K562 treated with DMSO at 1 percent for 48 hours (cell line): ENCODE data around the gene TBC1D26. TPM values are rescaled to one million over a fixed set of nuclear protein-coding genes. Genes with fewer than 3 reads are reported as not detected.

Experiments used
- total RNA-seq: library from RNA; unstranded; fragments of 300-600 nt; gene quantifications from 2 replicates; pipeline ENCODE4 v1.2.3, GENCODE V29; 2022; ENCODE audit warnings: low replicate concordance; ENCODE audit errors: extremely low read depth

The TBC1D26 gene
- not detected in 2 replicates for total RNA-seq

GRCh38 chr17:15731900-15732299, at the start of gene TBC1D26:
TBC1D26 (plus strand) TSS chr17:15732283; CDS start chr17:15735349, 3,066 bp downstream.

GRCh38 chr17:15683824-15684478, 48.1 kb upstream of the TBC1D26 start, which contains the start of gene TRIM16:
TRIM16 (minus strand) TSS chr17:15684311; CDS start chr17:15651609, 32,702 bp downstream.

GRCh38 chr17:15699413-15699924, 32.6 kb upstream of the TBC1D26 start, which contains the start of gene ZNF286A:
ZNF286A (plus strand) TSS chr17:15699752; CDS start chr17:15700330, 578 bp downstream.

Other genes with a start within 250 kb of the TBC1D26 start
- gene TVP23C, start 168.8 kb upstream of the TBC1D26 start, total RNA-seq, result not detected in 2 replicates
- not detected in 2 replicates for gene FBXW10B, start 112.6 kb upstream of the TBC1D26 start, total RNA-seq
- not detected in 2 replicates for gene TRIM16, start 48.0 kb upstream of the TBC1D26 start, total RNA-seq
- not detected in 2 replicates for gene ZNF286A, start 32.5 kb upstream of the TBC1D26 start, total RNA-seq
- gene ADORA2B, start 212.8 kb downstream of the TBC1D26 start, total RNA-seq, result not detected in 2 replicates